ENCODE results near the gene DCPS. TPM values are rescaled to one million over a fixed set of nuclear protein-coding genes. Genes with fewer than 3 reads are reported as not detected.
"Not testable (repeated sequence)": the region's sequence is repeated elsewhere in the genome, so short reads cannot be mapped to it uniquely, and the experiment has no call there.

The DCPS gene
- total RNA-seq, 1 donor from 2014 or later: 42.1 TPM

- Mint-ChIP-seq H3K27me3 (ENCODE audit: low read depth) (no peaks in the 10 kb centered on the region), H3K27ac (no peak overlapping the region), H3K36me3 (ENCODE audit: low read depth) (no peaks in the 10 kb centered on the region), H3K9me3 (no peaks in the 10 kb centered on the region), H3K4me3 (ENCODE audit: low read depth) (no peak overlapping the region), H3K4me1 (ENCODE audit: low read depth) (peaks cover 7% of the 10 kb centered on the region)
- DNase-seq (ENCODE audit: low spot score): no peak
- intact Hi-C loops (cut with micrococcal nuclease): no loop called here
These were observed 62.4 kb downstream of the DCPS start for GRCh38 chr11:126366064-126366822.

- H3K36me3 Mint-ChIP-seq (ENCODE audit: low read depth); H3K9me3 Mint-ChIP-seq; DNase-seq (ENCODE audit: low spot score); H3K27me3 Mint-ChIP-seq (ENCODE audit: low read depth); intact Hi-C loops (cut with micrococcal nuclease); H3K4me3 Mint-ChIP-seq (ENCODE audit: low read depth); H3K27ac Mint-ChIP-seq; H3K4me1 Mint-ChIP-seq (ENCODE audit: low read depth): not testable (repeated sequence)
These were observed 63.2 kb downstream of the DCPS start for GRCh38 chr11:126366823-126367654.

- not testable (repeated sequence) for H3K4me3 Mint-ChIP-seq (ENCODE audit: low read depth)
These were observed 63.9 kb downstream of the DCPS start for GRCh38 chr11:126367806-126368205.

GRCh38 chr11:126368336-126369119, 64.7 kb downstream of the DCPS start:
- H3K36me3 Mint-ChIP-seq (ENCODE audit: low read depth); intact Hi-C loops (cut with micrococcal nuclease); H3K4me1 Mint-ChIP-seq (ENCODE audit: low read depth); DNase-seq (ENCODE audit: low spot score); H3K4me3 Mint-ChIP-seq (ENCODE audit: low read depth); H3K27ac Mint-ChIP-seq; H3K9me3 Mint-ChIP-seq; H3K27me3 Mint-ChIP-seq (ENCODE audit: low read depth): not testable (repeated sequence)

More at GRCh38 chr11:126367806-126368205, 63.9 kb downstream of the DCPS start:
- H3K4me1 Mint-ChIP-seq (ENCODE audit: low read depth); H3K27ac Mint-ChIP-seq; intact Hi-C loops (cut with micrococcal nuclease); H3K9me3 Mint-ChIP-seq; DNase-seq (ENCODE audit: low spot score); H3K27me3 Mint-ChIP-seq (ENCODE audit: low read depth); H3K36me3 Mint-ChIP-seq (ENCODE audit: low read depth): not testable (repeated sequence)

- no peak overlapping the region for H3K4me3 Mint-ChIP-seq (ENCODE audit: low read depth)
- H3K27me3 Mint-ChIP-seq (ENCODE audit: low read depth): no peaks in the 10 kb centered on the region
- no peak for DNase-seq (ENCODE audit: low spot score)
- intact Hi-C loops (cut with micrococcal nuclease): no loop called here
- H3K4me1 Mint-ChIP-seq (ENCODE audit: low read depth): peaks cover 7% of the 10 kb centered on the region
- no peak overlapping the region for H3K27ac Mint-ChIP-seq
- H3K36me3 Mint-ChIP-seq (ENCODE audit: low read depth): no peaks in the 10 kb centered on the region
- no peaks in the 10 kb centered on the region for H3K9me3 Mint-ChIP-seq
These were observed 66.2 kb downstream of the DCPS start for GRCh38 chr11:126370016-126370415.

GRCh38 chr11:126371595-126371994, 67.7 kb downstream of the DCPS start:
- Mint-ChIP-seq H3K9me3 (no peaks in the 10 kb centered on the region), H3K4me3 (ENCODE audit: low read depth) (no peak overlapping the region)

GRCh38 chr11:126373389-126374066, 69.7 kb downstream of the DCPS start:
- H3K27me3 Mint-ChIP-seq (ENCODE audit: low read depth); H3K4me3 Mint-ChIP-seq (ENCODE audit: low read depth); H3K36me3 Mint-ChIP-seq (ENCODE audit: low read depth); DNase-seq (ENCODE audit: low spot score); intact Hi-C loops (cut with micrococcal nuclease); H3K4me1 Mint-ChIP-seq (ENCODE audit: low read depth); H3K27ac Mint-ChIP-seq; H3K9me3 Mint-ChIP-seq: not testable (repeated sequence)

More at GRCh38 chr11:126371595-126371994, 67.7 kb downstream of the DCPS start:
- H3K4me1 Mint-ChIP-seq (ENCODE audit: low read depth): peaks cover 7% of the 10 kb centered on the region
- H3K27me3 Mint-ChIP-seq (ENCODE audit: low read depth): no peaks in the 10 kb centered on the region
- intact Hi-C loops (cut with micrococcal nuclease): no loop called here
- H3K27ac Mint-ChIP-seq: no peak overlapping the region
- no peaks in the 10 kb centered on the region for H3K36me3 Mint-ChIP-seq (ENCODE audit: low read depth)
- no peak for DNase-seq (ENCODE audit: low spot score)

GRCh38 chr11:126374562-126375300, 70.9 kb downstream of the DCPS start:
- H3K9me3 Mint-ChIP-seq; DNase-seq (ENCODE audit: low spot score); intact Hi-C loops (cut with micrococcal nuclease); H3K4me3 Mint-ChIP-seq (ENCODE audit: low read depth); H3K36me3 Mint-ChIP-seq (ENCODE audit: low read depth); H3K4me1 Mint-ChIP-seq (ENCODE audit: low read depth); H3K27ac Mint-ChIP-seq; H3K27me3 Mint-ChIP-seq (ENCODE audit: low read depth): not testable (repeated sequence)

GRCh38 chr11:126375726-126376125, 71.9 kb downstream of the DCPS start:
- DNase-seq (ENCODE audit: low spot score): no peak
- intact Hi-C loops (cut with micrococcal nuclease): no loop called here
- Mint-ChIP-seq H3K27me3 (ENCODE audit: low read depth) (no peaks in the 10 kb centered on the region), H3K9me3 (no peaks in the 10 kb centered on the region), H3K36me3 (ENCODE audit: low read depth) (no peaks in the 10 kb centered on the region), H3K27ac (no peak overlapping the region), H3K4me3 (ENCODE audit: low read depth) (no peak overlapping the region), H3K4me1 (ENCODE audit: low read depth) (no peaks in the 10 kb centered on the region)

GRCh38 chr11:126378763-126379162, 74.9 kb downstream of the DCPS start:
- Mint-ChIP-seq H3K27ac (no peak overlapping the region), H3K27me3 (ENCODE audit: low read depth) (no peaks in the 10 kb centered on the region), H3K4me3 (ENCODE audit: low read depth) (no peak overlapping the region), H3K4me1 (ENCODE audit: low read depth) (no peaks in the 10 kb centered on the region), H3K9me3 (no peaks in the 10 kb centered on the region), H3K36me3 (ENCODE audit: low read depth) (no peaks in the 10 kb centered on the region)
- intact Hi-C loops (cut with micrococcal nuclease): no loop called here
- DNase-seq (ENCODE audit: low spot score): no peak

GRCh38 chr11:126380909-126381308, 77.0 kb downstream of the DCPS start:
- Mint-ChIP-seq H3K27ac (no peak overlapping the region), H3K4me1 (ENCODE audit: low read depth) (no peaks in the 10 kb centered on the region), H3K4me3 (ENCODE audit: low read depth) (no peak overlapping the region), H3K36me3 (ENCODE audit: low read depth) (no peaks in the 10 kb centered on the region), H3K9me3 (no peaks in the 10 kb centered on the region), H3K27me3 (ENCODE audit: low read depth) (no peaks in the 10 kb centered on the region)
- DNase-seq (ENCODE audit: low spot score): no peak
- intact Hi-C loops (cut with micrococcal nuclease): no loop called here

GRCh38 chr11:126381960-126382359, 78.1 kb downstream of the DCPS start:
- H3K27me3 Mint-ChIP-seq (ENCODE audit: low read depth); H3K4me3 Mint-ChIP-seq (ENCODE audit: low read depth); intact Hi-C loops (cut with micrococcal nuclease); DNase-seq (ENCODE audit: low spot score); H3K9me3 Mint-ChIP-seq; H3K4me1 Mint-ChIP-seq (ENCODE audit: low read depth); H3K36me3 Mint-ChIP-seq (ENCODE audit: low read depth); H3K27ac Mint-ChIP-seq: not testable (repeated sequence)

Data from activated T-helper 2 cell treated with anti-CD3 and anti-CD28 coated beads, Interferon-gamma antibody, Interleukin-2, Interleukin-4, amounts not matched to agents 10 μg/mL and 5 μg/mL and 100 μg/mL, durations not matched to agents 14 hours and 24 hours and 36 hours (primary cell).